ENCODE measurements around the gene AP1M2. TPM values are rescaled to one million over a fixed set of nuclear protein-coding genes. Genes with fewer than 3 reads are reported as not detected.

AP1M2 gene
- total and polyA plus RNA-seq, 2 experiments from 2014 or later, result 66.5 to 69.4 TPM

DNA sequence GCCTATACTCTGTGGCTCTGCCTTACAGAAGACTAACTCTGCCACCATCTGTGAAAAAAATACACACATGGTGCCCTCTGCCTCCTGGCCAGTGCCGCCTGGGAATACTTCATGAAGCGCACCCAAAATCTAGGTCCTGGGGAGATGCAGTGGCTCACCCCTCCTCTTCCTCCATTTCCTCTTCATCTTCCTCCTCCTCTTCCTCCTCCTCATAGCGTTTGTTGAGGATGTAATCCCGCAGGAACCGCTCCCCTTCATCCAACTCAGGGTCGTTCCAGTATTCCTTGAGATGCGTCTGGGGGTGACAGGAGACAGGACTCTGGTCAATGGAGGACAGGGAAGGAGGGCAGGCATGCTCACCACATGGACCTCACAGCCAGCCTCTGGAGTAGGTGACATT, 27.0 kb downstream of the AP1M2 start:
- 97% methylated on average over 7 of the region's 7 CpGs for WGBS (ENCODE audit: low lambda C conversion rate, missing lambda C conversion rate)

DNA sequence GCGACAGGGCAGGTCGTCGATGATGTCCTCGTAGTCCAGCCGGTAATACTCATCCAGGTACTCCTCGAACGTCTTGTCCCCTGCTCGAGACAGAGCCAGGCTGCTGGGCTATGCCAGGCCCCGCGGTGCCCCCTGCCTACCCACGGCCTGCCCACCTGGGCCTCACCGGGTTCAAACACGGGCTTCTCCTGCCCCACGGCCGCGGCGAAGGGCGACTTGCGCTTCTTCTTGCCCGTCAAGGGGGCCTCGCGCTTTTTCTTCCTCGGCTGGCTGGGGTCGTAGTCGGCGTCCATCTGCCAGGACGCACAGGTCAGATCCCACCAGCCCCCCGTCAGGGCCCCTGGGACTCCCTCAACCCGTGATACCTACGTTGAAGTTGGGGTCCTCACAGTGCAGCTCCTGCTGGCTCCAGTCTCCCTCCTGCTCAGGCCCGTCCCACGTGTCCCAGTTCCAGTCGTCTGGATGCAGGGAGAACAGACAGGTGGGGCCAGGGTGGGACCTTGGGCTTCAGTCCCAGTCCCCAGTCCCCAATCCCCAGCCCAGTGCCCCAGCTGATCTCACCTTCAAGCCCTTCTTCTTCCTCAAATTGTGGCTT, 29.4 kb downstream of the AP1M2 start:
- H2AFZ ChIP-seq, result no peak overlapping the region
- TF ChIP-seq EZH2 (IDR thresholded peaks at IDR 0.05; ENCODE audit: borderline replicate concordance) (no peak), EZH2phosphoT487 (IDR thresholded peaks at IDR 0.05; ENCODE audit: low read depth, severe bottlenecking, unreplicated experiment) (no peak)
- TF ChIP-seq, protein P1, sequence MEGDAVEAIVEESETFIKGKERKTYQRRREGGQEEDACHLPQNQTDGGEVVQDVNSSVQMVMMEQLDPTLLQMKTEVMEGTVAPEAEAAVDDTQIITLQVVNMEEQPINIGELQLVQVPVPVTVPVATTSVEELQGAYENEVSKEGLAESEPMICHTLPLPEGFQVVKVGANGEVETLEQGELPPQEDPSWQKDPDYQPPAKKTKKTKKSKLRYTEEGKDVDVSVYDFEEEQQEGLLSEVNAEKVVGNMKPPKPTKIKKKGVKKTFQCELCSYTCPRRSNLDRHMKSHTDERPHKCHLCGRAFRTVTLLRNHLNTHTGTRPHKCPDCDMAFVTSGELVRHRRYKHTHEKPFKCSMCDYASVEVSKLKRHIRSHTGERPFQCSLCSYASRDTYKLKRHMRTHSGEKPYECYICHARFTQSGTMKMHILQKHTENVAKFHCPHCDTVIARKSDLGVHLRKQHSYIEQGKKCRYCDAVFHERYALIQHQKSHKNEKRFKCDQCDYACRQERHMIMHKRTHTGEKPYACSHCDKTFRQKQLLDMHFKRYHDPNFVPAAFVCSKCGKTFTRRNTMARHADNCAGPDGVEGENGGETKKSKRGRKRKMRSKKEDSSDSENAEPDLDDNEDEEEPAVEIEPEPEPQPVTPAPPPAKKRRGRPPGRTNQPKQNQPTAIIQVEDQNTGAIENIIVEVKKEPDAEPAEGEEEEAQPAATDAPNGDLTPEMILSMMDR (IDR thresholded peaks at IDR 0.05; ENCODE audit: poor library complexity), result no peak
- H3K4me3 ChIP-seq, result no peak overlapping the region
- H3K9me2 ChIP-seq (replicated peaks; ENCODE audit: insufficient read depth), result no peaks in the 10 kb centered on the region
- H3K9me3 ChIP-seq (ENCODE audit: low read depth), result no peaks in the 10 kb centered on the region
- no peaks in the 10 kb centered on the region for H3K79me2 ChIP-seq
- no peaks in the 10 kb centered on the region for H4K20me1 ChIP-seq (ENCODE audit: insufficient read depth, poor library complexity, severe bottlenecking)
- no peaks in the 10 kb centered on the region for H3K36me3 ChIP-seq (replicated peaks; ENCODE audit: insufficient read depth, low read depth)
- WGBS (ENCODE audit: low lambda C conversion rate, missing lambda C conversion rate), result 98% methylated on average over 30 of the region's 33 CpGs
- H3K27me3 ChIP-seq, result no peaks in the 10 kb centered on the region
- H3K27ac ChIP-seq, result no peak overlapping the region
- no peak for DNase-seq (ENCODE audit: low spot score)
- no peaks in the 10 kb centered on the region for H3K4me1 ChIP-seq (ENCODE audit: insufficient read depth)
- no peak overlapping the region for H3K4me2 ChIP-seq

More for the DNA sequence above, 27.0 kb downstream of the AP1M2 start:
- Histone ChIP-seq H3K79me2 (peaks cover 6% of the 10 kb centered on the region), H3K27me3 (no peaks in the 10 kb centered on the region), H3K4me2 (no peak overlapping the region), H3K36me3 (replicated peaks; ENCODE audit: insufficient read depth, low read depth) (no peaks in the 10 kb centered on the region), H4K20me1 (ENCODE audit: insufficient read depth, poor library complexity, severe bottlenecking) (no peaks in the 10 kb centered on the region), H3K27ac (no peak overlapping the region), H3K4me1 (ENCODE audit: insufficient read depth) (no peaks in the 10 kb centered on the region), H3K9me2 (replicated peaks; ENCODE audit: insufficient read depth) (no peaks in the 10 kb centered on the region), H2AFZ (no peak overlapping the region), H3K9me3 (ENCODE audit: low read depth) (no peaks in the 10 kb centered on the region), H3K4me3 (no peak overlapping the region)
- DNase-seq (ENCODE audit: low spot score), result no peak
- TF ChIP-seq EZH2 (IDR thresholded peaks at IDR 0.05; ENCODE audit: borderline replicate concordance) (no peak), EZH2phosphoT487 (IDR thresholded peaks at IDR 0.05; ENCODE audit: low read depth, severe bottlenecking, unreplicated experiment) (no peak)
- TF ChIP-seq, protein P1 (IDR thresholded peaks at IDR 0.05; ENCODE audit: poor library complexity), result no peak

DNA sequence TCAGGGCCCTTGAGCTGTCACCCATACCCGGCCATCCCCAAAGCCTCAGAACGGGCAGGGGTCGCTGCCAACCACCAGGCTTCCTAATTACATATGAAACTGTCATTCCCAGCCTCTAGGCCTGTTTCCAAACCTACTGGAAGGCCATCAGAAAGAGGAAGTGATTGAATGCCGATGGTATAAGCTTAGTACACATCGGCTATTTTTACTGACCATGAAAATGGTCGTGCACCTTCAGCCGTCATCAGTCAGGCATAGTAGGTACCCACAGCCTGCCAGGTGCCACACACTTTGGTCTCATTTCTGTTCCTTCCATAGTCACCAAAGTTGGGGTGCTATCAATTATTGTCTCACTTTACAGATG, 31.5 kb downstream of the AP1M2 start:
- H3K27ac ChIP-seq, result no peak overlapping the region
- H3K9me3 ChIP-seq (ENCODE audit: low read depth), result no peaks in the 10 kb centered on the region
- TF ChIP-seq EZH2phosphoT487 (IDR thresholded peaks at IDR 0.05; ENCODE audit: low read depth, severe bottlenecking, unreplicated experiment) (no peak), EZH2 (IDR thresholded peaks at IDR 0.05; ENCODE audit: borderline replicate concordance) (no peak)
- TF ChIP-seq, protein P1 (IDR thresholded peaks at IDR 0.05; ENCODE audit: poor library complexity), result no peak
- no peaks in the 10 kb centered on the region for H3K4me1 ChIP-seq (ENCODE audit: insufficient read depth)
- H3K4me3 ChIP-seq, result no peak overlapping the region
- no peaks in the 10 kb centered on the region for H4K20me1 ChIP-seq (ENCODE audit: insufficient read depth, poor library complexity, severe bottlenecking)
- H3K4me2 ChIP-seq, result no peak overlapping the region
- DNase-seq (ENCODE audit: low spot score), result no peak
- no peaks in the 10 kb centered on the region for H3K36me3 ChIP-seq (replicated peaks; ENCODE audit: insufficient read depth, low read depth)
- H3K9me2 ChIP-seq (replicated peaks; ENCODE audit: insufficient read depth), result no peaks in the 10 kb centered on the region
- WGBS (ENCODE audit: low lambda C conversion rate, missing lambda C conversion rate), result 89% methylated on average over 7 of the region's 7 CpGs
- no peaks in the 10 kb centered on the region for H3K27me3 ChIP-seq
- H2AFZ ChIP-seq, result no peak overlapping the region
- no peaks in the 10 kb centered on the region for H3K79me2 ChIP-seq

Data from hepatocyte (in vitro differentiated cells).